GM21526 (cell line): ENCODE results near the gene SMIM10L2A.
"Not testable (repeated sequence)": the region's sequence is repeated elsewhere in the genome, so short reads cannot be mapped to it uniquely, and the experiment has no call there.

ENCODE experiments used
- ATAC-seq: cut with Tn5 transposase; IDR thresholded peaks from one replicate; pipeline ENCODE4 v1.9.1; 2021; ENCODE audit warnings: moderate library complexity; ENCODE audit not compliant: unreplicated experiment, low FRiP score

SMIM10L2A gene

GRCh38 chrX:135421537-135421931 is 210 bp upstream of the SMIM10L2A start:
- peak; percentile 88 for ATAC-seq

- not testable (repeated sequence) for ATAC-seq
These were observed 1.0 kb downstream of the SMIM10L2A start for GRCh38 chrX:135422810-135423168.

DNA sequence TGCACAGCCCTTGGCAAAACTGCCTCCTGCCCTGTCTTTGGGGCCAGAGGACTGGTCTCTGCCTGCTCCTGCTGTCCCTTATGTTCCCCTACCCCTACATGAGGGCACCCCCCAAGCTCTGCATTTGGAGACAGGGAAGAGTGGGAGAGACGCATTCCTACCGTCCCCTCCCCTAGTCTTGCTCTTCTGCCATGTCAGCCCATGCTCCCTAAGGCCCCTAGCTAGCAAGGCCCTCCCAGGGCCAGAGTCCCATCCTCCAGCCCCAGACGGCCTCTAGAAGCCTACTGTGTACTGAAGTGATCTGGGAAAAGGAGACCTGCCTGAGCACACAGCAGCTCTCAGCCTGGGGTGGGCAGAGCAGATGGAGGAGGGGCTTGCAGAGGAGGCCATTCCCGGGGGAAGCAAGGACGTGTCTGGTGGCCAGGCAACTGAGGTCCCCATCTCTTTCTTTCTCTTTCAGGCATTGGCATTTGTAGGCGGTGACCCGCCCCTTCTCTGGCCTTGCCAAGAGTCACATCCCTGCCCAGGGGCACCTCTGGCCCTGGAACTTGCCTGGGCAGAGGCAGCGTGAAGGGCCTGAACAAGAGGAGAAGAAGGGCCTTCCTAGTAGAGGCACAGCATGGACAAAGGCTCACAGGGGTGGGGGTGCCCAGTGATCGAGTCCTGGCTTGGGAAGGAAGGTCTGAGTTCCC is 1.6 kb downstream of the SMIM10L2A start:
- not testable (repeated sequence) for ATAC-seq

DNA sequence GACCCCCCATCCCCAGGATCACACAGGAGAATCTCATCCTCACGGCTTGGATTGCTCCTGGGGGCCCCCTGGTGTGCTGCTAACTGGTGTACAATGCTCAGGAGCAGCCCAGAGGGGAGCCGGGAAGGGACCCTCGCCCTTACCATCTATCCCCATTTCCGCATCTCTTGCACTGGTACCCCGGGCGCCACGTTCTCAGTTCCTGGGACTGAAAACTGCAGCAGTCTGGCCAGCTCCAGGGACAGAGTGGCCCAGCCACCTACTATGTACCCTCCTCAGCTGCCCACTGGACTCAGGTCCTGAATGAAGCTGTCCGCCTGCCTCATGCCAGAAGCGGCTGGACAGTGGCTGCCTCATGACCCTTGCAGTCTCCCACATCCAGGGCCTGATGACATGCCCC is 2.7 kb downstream of the SMIM10L2A start:
- ATAC-seq: no peak

DNA sequence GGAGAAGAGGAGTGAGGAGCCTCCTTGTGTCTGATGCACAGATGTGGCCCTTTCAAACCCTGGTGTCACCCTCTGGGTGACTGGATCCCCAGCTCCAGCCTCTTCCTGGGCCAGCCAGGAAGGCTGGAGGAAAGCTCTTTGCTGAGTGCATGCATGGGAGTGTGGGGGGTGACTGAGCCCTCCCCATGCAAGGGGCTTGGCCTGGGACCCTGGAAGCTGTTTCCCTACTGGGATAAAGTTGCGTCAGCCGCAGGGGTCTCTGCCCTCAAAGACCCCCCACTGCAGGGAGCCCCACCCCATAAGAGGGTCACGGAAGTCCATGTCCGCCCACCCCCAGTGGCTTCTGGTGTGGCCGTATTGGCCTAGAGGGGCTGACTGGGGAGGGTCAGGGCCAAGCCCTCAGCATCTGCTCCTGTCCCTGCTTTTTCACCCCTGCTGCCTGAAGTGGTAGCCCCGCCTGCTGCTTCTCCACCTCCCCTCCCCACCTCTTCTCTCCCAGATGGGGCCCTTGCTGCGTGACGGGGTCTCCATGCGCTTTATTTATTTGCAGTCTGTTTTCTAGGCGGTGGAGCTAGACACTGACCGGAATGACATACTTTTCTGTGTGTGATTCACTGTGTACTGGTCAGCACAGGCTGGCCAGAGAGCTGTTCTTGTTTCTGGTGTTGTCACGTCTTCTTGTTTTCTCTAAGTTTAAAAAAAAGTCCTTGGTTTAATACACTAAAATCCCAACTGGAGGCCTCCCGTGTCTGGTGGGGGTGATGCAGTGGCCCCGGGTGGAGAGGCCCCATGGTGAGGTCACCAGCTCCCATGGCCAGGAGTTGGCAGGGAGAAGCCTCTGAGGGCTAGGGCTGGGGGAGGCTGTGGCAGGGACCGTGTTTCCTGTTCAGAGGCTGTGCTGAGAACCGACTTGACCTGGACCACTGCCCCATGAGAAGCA is 3.6 kb downstream of the SMIM10L2A start:
- no peak for ATAC-seq

DNA sequence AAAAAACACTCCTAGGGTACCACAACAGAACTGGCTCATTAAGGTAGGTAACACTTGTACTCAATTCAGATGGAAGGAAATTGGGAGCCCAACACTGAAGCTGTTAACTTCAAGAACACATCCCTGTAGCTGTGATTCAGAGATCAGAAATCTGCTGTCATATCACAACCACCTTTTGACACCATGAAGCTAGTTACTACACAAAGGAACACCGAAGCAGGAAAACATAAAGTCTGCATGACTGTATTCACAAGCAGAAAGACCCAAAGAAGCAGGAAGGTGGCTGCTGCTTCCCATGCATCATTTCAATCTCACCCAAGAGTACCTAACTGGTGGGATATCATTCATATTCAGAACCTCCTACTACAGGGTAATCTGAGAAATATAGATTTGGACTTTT is 7.7 kb downstream of the SMIM10L2A start:
- ATAC-seq: no peak

DNA sequence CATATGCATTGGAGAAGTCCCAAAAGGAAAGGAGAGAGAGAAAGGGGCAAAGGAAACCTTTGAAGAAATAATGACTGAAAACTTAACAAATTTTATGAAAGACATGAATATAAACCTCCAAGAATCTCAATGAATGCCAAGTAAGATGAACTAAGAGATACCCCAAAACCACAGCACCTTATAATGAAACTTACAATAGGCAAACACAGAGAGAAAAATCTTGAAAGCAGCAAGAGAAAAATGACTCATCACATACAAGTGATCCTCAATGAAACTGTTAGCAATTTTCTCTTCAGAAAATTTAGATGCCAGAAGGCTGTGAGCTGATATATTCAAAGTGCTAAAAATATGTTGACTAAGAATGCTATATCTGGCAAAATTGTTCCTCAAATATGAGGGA is 10.1 kb downstream of the SMIM10L2A start:
- no peak for ATAC-seq

- ATAC-seq: no peak
These were observed 10.7 kb downstream of the SMIM10L2A start for GRCh38 chrX:135432453-135432852.

DNA sequence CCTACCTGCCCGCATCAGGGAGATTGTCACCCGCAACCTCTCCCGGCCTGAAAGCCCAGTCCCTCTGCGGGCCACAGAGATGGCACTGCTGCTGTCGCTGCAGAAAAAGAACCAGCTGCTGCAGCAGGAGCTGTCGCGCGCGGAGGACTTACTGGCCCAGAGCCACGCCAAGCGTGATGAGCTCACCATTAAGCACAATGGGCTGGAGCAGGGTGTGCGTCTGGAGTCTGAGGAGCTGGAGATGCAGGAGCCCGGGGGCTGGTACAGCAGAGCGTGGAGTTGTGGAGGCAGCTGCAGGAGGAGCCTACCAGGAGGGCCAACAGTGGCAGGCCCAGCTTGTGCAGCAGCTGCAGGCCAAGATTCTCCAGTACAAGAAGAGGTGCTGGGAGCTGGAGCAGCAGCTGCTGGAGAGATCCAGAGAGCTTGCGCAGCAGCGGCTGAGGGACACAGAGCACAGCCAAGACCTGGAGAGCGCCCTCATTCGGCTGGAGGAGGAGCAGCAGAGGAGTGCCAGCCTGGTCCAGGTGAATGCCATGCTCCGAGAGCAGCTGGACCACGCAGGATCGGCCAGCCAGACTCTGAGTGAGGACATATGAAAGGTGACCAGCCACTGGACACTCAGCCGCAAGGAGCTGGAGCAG is 11.3 kb downstream of the SMIM10L2A start:
- ATAC-seq: no peak

DNA sequence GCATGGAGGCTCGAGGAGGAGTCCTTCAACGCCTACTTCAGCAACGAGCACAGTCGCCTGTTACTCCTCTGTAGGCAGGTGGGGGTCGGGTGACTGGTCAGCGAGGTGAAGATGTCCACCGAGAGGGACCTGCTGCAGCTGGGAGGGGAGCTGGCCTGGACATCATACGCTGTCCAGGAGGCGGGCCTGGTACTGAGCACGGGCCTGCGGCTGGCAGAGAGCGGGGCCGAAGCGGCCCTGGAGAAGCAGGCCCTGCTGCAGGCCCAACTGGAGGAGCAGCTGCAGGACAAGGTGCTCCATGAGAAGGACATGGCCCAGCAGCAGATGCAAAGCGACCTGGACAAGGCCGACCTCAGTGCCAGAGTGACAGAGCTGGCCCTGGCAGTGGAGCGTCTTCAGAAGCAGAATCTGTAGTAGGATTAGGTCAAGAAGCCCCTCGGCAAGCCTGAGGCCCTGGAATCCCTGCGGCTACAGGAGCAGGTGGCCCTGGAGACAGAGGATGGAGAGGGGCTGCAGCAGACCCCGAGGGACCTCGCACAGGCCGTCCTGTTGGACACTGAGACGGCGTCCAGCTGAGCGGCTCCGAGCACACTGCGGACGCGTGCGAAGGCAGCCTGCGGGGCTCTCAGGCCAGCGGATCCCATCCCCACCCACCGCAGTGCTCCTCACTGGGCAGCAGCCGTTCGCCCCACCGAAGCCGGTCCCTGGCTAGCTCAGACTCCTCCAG is 11.9 kb downstream of the SMIM10L2A start:
- ATAC-seq: no peak

DNA sequence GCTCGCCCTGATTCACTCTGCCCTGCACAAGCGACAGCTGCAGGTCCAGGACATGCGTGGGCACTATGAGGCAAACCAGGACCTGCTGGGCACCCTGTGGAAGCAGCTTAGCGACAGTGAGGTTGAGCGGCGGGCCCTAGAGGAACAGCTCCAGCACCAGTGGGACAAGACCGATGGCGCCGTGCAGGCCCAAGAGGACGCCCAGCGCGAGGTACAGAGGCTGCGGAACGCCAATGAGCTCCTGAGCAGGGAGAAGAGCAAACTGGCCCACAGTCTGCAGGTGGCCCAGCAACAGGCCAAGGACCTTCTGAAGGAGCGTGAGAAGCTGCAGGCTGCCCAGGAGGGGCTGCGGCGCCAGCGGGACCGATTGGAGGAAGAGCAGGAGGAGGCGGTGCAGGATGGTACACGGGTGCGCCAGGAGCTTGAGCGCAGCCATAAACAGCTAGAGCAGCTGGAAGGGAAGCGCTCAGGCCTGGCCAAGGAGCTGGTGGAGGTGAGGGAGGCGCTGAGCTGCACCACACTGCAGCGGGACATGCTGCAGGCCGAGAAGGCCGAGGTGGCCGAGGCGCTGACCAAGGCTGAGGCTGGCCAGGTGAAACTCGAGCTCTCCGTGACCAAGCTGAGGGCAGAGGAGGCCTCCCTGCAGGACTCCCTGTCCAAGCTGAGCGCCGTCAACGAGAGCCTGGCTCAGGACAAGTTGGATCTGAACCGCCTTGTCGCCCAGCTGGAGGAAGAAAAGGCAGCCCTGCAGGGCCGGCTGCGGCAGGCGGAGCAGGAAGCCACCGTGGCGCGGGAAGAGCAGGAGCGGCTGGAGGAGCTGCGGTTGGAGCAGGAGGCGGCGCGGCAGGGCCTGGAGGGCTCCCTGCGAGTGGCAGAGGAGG is 12.8 kb downstream of the SMIM10L2A start:
- ATAC-seq: no peak

- ATAC-seq: no peak
These were observed 13.6 kb downstream of the SMIM10L2A start for GRCh38 chrX:135435139-135435922.

DNA sequence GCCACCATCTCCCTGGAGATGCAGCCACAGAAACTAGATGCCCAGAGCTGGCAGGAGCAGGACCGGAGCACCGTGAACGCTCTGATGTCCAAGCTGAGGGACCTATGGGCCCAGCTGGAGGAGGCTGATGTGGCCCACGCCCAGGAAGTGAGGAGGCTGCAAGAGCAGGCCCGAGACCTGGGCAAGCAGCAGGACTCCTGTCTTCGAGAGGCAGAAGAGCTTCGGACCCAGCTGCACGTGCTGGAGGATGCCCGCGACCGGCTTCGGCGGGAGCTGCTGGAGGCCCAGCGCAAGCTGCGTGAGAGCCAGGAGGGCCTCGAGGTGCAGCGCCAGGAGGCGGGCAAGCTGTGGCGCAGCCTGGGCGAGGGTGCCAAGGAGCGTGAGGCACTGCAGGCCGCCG is 14.2 kb downstream of the SMIM10L2A start:
- no peak for ATAC-seq

DNA sequence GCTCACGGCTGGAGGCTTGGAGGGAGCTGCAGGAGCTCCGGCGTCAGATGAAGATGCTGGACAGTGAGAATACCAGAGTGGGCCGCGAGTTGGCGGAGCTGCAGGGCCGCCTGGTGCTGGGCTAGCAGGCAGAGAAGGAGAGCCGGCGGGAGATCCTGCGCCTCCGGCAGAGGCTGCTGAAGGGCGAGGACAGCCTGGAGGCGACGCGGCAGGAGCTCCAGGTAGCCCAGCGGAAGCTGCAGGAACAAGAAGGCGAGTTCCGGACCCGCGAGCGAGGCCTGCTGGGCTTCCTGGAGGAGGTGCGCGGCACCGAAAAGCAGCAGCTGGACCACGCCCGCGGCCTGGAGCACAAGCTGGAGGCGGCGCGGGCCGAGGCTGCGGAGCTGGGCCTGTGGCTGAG is 14.7 kb downstream of the SMIM10L2A start:
- ATAC-seq: no peak

- no peak for ATAC-seq
These were observed 15.5 kb downstream of the SMIM10L2A start for GRCh38 chrX:135436966-135437866.

DNA sequence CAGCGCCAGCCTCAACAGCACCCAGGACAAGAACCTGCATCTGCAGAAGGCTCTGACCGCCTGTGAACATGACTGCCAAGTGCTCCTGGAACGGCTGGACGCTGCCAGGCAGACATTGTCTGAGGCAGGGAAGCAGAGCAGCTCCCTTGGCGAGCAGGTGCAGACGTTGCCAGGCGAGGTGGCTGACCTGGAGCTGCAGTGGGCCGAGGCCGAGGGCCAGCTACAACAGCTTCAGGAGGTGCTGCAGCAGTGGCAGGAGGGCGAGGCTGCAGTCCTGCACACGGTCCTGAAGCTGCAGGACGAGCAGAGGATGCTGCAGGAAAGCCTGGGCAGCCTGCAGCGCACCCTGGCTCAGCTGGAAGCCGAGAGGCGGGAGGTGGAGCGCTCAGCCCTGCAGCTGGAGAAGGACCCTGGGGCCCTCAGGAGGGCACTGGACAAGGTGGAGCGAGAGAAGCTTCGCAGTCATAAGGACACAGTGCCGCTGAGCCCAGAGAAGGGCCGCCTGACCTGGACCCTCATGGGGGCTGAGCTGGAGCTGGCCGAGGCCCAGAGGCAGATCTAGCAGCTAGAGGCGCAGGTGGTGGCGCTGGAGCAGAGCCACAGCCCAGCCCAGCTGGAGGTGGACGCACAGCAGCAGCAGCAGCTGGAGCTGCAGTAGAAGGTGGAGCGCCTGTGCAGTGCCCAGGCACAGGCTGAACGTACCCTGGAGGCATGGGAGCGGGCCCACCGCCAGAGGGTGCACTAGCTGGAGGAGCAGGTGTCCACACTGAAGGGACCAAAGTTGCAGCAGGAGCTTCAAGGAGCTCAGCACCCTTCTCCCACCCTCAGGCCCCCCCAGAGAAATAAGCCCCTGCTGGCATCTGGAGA is 16.4 kb downstream of the SMIM10L2A start:
- no peak for ATAC-seq

- ATAC-seq: no peak
These were observed 16.9 kb downstream of the SMIM10L2A start for GRCh38 chrX:135438734-135439043.
